ENCODE data around the gene TMEM130.

The TMEM130 gene, protein sequence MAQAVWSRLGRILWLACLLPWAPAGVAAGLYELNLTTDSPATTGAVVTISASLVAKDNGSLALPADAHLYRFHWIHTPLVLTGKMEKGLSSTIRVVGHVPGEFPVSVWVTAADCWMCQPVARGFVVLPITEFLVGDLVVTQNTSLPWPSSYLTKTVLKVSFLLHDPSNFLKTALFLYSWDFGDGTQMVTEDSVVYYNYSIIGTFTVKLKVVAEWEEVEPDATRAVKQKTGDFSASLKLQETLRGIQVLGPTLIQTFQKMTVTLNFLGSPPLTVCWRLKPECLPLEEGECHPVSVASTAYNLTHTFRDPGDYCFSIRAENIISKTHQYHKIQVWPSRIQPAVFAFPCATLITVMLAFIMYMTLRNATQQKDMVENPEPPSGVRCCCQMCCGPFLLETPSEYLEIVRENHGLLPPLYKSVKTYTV

DNA sequence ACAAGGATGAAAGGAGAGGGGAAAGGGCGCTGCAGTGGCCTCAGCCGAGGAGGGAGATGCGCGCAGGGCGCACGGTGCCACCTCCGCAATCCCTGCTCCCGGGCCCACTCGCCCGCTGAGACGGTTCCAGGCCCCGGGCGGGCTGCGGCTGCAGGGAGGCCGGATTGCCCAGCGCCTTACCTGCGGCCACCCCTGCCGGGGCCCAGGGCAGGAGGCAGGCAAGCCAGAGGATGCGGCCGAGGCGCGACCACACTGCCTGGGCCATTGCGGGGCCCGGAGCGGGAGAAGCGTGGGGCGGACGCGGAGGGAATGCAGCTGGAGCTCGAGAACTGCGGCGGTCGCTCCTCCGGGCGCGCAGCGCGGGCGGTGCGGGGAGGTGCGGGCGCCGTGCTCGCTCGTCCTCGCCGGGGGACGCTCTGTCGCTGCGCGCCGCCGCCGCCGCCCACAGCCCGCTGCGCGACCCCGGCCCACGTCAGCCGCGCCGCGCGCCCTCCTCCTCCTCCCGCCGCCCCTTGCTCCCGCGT, at the start of gene TMEM130:
Gene TMEM130 (minus strand): TSS at position 418 of the 524 bp plus-strand sequence. CDS start 153 bp downstream, at position 265.
- DNase-seq: no peak

DNA sequence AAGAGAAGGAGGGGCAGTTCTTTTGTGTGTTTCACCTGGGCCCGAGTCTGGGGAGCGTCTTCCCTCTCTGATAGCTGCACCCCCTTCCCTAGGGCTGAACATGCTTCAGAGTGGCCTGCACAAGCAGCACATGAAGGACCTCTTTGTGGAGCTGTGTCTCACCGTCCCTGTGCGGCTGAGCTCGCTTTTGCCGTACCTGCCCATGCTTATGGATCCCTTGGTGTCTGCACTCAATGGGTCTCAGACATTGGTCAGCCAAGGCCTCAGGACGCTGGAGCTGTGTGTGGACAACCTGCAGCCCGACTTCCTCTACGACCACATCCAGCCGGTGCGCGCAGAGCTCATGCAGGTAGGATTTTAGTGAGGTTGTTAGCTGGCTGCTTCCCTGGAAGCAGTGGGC, 47.5 kb upstream of the TMEM130 start:
- DNase-seq: no peak

DNA sequence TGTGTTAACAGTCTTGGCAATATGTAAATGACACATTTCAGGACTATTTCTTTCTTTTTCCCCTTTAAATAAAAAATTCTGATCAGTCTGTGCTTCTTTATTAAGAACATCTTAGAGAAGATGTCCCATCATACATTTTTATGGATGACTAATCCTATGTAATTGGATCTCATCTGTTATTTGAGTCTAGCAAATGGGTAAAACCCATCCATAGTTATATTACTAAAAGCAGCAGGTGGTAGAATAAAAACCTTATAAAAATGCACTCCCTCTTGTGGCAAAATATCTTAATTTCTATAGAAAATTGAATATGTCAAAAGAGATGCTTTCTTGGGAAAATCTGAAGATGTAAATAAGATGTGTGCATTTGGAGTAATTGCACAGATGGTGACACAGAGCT, 43.8 kb upstream of the TMEM130 start:
- DNase-seq: no peak

DNA sequence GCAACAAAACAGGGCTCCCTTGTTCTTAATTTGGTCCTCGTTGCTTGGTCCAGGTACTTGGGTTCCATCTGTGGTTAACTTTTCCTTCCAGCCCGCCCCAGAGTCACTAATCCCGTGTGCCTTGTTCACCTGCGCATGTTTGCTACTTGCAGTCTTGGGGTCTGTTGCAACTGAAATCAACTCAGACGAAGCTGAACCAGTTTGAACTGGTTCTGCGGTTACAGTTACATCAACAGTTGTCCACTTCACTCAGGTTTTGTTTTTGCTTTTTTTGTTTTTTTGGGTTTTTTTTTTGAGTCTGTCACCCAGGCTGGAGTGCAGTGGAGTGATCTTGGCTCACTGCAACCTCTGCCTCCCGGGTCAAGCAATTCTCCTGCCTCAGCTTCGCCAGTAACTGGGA, 43.2 kb upstream of the TMEM130 start:
- no peak for DNase-seq

DNA sequence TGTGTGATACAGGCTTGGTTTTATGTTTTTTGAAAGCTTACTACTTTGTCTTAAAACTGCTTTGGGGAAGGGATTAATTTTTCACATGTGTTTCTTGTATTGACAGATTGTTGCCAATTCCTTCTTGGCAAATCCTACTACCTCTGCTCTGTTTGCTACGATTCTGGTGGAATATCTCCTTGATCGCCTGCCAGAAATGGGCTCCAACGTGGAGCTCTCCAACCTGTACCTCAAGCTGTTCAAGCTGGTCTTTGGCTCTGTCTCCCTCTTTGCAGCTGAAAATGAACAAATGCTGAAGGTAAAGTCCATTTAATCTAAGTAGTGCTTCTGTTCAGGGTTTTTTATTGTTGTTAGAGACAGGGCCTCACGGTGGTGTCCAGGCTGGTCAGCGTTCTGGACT, 42.1 kb upstream of the TMEM130 start:
- DNase-seq: no peak

DNA sequence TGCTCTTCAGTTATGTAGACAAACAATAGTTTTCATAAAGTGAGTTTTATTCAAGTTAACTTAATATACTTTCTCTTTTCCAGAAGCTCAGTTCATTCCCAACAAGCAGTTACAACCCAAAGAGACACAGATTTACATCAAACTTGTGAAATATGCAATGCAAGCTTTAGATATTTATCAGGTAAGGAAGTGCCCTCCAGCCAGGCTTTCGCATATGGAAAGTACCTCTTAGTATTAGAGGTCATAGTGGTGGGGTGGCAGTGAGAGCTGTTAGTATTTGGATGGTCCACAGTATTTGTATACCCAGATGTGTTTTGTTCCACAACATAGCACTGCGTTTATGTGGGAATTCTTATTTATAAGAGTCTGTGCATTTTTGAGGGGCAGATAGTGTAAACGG, 40.6 kb upstream of the TMEM130 start:
- no peak for DNase-seq

DNA sequence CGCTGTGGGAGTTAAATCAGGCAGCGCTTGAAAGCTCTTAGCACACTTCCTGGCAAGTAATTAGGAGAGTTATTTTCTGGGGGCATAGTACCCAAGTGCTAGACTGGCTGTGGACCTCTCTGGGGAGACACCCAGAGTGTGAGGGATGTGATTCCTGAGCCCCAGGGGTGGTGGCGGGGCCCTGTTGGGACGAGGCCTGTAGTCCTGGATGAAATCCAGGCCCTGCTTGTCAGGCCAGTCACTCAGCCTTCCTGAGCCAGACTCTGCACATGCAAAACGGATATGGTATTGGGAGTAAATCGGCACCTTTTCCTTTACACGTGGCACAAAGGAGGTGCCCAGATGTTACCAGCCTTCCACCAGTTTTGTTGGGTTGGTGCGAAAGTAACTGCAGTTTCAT, 39.7 kb upstream of the TMEM130 start:
- DNase-seq: no peak

DNA sequence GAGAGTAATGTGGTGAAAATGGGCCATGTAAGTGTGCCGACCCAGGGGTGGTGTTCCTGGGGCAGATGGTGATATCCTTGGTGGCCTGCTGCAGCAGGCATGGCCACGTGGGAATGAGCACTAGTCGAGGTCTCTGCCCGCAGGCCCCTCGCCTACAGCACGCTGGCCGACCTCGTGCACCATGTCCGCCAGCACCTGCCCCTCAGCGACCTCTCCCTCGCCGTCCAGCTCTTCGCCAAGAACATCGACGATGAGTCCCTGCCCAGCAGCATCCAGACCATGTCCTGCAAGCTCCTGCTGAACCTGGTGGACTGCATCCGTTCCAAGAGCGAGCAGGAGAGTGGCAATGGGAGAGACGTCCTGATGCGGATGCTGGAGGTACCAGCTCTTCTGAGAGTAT, 38.8 kb upstream of the TMEM130 start:
- no peak for DNase-seq

DNA sequence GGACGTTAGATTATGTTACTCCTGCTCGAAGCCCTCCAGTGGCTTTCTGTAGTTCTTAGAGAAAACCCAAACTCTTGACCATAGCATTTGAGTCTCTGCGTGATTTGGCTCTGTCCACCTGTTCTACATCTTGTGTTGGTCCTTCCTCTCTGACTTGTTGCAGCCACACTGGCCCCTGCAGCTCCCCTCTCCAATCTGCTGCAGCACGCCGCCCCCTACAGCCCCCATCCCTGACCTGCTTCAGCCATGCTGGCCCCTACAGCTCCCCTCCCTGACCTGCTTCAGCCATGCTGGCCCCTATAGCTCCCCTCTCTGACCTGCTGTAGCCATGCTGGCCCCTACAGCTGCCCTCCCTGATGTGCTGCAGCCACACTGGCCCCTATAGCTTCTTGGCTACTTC, 37.8 kb upstream of the TMEM130 start:
- no peak for DNase-seq

DNA sequence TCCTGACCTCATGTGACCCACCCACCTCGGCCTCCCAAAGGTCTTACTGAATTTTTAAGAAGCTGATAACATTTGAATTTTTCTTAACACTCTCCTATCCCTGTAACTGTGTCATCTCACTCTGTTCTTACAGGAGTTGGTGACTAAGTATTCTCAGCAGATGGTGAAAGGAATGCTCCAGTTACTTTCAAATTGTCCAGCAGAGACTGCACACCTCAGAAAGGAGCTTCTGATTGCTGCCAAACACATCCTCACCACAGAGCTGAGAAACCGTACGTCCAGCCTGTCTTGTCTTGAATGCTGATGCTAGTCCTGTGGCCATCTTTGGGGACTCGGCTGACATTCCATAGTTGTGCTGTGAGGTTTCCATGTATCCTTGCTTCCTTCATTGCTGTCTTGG, 33.4 kb upstream of the TMEM130 start:
- no peak for DNase-seq

DNA sequence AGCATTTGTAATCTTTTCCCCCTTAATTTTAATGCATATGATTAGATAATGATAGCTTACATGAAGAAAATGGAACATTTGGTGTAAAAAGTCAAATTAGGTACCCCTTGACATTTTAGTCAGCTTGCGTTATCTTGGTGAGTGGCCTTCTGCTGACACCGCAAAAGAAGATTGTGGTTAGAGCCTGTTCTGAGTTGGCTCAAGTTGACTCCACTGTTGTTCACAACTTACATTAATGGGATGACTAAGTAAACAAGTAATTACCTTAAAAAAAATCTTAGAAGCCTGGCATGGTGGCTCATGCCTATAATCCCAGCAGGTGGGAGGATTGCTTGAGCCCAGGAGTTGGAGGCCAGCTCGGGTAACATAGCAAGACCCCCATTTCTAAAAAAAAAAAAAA, 32.7 kb upstream of the TMEM130 start:
- no peak for DNase-seq

DNA sequence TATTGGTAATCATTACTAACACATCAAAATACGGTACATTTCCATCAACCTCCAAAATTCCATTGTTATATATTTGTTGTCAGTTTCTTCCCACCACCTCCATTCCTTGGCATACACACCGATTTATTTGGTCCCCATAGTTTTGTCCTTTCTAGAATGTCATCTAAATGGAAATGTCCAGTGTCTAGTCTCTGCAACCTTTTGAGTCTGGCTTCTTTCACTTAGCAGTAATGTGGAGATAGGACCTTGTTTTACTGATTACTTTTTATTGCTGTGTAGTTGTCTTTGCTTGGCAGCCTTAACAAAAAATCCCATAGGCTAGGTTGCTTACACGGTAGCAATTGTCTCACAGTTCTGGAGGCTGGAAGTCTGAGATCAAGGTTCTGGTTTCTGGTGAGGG, 31.0 kb upstream of the TMEM130 start:
- no peak for DNase-seq

DNA sequence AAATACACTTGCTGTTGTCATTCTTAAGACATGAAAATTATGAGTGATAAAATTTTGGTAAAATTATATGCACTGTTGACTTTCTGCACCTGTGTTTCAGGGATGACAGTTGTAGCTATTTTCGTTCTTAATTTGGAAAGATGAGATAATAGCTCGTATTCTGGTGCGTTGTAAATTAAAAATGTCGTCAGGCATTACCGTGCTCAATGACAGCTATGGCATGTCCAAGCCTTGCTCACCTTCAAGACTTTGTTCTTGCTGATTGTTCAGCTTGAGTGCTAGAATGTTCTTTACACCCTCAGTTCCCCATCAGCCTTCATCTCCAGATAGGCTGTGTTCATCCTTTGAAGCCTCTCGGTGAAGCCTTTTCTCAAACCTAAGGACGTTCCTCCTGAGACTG, 30.0 kb upstream of the TMEM130 start:
- DNase-seq: no peak

DNA sequence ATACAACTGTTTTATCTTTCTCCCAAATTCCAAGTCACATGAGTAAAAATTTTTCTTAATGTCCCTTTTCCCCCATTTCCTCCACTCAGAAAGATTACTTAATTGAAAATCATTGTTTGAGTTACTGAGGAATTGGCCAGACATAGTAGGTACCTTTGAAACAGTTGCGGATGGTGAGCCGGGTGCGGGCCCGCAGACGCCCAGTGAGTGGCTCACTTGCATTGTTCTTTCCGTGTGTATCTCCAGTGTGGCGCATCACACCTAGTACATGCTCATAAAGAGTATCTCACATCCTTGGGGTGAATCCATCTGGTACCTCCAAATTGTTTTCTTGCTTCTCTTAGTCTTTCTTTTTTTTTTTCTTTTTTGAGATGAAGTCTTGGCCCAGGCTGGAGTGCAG, 22.8 kb upstream of the TMEM130 start:
- DNase-seq: no peak

DNA sequence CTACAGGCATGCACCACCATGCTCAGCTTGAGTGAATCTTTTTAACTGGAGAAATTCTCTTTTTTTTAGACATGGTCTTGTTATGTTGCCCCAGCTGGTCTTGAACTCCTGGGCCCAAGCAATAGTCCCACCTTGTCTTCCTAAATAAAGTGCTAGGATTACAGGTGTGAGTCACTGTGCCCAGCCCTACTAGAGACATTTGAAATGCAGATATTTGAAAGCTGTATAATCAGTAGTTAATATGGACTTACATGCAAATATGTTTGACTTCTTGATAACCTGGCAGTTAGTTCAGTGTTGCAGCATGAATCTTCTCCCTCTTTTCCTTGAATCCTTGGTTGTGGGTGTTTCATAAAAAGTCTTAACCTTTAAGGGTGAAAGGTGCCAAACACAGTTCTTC, 17.2 kb upstream of the TMEM130 start:
- no peak for DNase-seq

DNA sequence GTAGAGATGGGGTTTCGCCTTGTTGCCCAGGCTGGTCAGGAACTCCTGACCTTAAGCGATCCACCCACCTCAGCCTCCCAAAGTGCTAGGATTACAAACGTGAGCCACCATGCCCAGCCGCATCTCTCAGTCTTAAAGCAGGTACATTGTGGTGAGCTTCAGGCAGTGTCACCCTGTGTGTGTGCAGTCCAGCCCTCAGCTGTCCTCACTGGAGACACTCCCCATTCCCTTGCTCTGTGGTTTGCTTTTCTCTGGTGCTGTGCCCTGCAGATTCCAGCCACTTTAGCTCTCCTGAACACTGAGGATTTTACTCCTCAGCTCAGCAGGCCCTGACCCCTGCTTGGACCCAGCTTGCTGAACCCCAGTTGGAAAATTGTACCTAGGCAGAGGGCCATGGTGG, 14.6 kb upstream of the TMEM130 start:
- DNase-seq: no peak

DNA sequence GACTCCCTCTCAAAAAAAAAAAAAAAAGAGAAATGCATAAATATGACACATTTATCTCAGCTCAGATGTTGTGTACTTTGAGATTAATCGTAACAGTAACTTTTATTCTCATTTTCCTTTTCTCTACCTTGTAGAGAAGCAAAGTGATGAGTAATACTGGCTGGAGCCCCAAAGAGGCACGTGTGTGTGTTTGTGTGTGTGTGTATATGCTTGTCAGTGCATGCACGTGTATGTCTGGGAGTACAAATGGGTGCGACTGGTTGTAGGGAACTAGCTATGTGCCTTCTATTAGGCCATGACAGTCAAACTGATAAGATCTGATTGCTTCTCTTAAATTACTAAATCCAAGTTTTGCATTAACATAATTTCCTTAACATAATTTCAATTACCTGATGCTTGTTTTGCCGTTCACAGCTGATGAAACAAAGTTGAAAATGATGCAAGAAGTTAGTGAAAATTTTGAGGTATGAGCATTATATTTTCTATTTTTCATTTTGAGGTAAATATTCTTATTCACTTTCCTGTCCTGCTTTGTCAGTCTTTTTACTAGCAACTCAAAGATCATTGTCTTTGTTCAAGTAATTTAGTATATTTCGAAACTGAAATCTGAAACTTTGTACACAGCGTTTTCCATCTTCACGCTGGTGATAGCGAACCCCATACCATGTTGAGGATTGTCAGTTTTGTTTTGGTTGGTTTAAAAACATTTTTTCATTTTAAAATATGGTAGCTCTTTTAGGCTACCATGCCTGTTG, 11.9 kb upstream of the TMEM130 start:
- no peak for DNase-seq

DNA sequence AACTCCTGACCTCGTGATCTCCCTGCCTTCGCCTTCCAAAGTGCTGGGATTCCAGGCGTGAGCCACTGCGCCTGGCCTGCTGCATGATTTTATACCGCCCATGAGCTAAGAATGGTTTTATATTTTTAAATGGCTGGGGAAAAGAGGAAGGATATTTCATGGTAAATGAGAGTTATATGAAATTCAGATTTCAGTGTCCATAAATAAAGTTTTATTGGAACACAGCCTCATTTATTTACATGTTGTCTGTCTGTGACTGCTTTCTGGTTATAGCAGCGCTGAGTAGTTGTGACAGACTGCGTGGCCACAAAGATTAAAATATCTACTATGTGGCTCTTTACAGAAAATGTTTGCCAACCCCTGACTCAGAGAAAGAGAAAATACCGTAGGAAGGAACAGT, 10.7 kb upstream of the TMEM130 start:
- no peak for DNase-seq

DNA sequence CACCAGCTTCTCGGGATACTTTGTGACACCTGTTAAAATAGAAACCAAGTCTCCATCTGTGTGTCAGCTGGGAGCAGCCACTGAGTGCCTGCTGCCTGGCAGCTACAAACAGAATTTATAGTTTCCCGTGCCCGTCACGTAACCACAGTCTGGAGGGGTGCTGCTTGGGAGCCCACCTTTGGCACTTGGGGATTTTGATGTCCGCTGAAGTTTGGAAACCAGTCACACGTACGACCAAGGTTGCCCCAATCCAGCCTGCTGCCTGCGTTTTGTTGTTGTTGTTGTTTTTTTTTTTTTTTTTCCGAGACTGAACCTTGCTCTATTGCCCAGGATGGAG, 10.1 kb upstream of the TMEM130 start:
- DNase-seq: no peak

DNA sequence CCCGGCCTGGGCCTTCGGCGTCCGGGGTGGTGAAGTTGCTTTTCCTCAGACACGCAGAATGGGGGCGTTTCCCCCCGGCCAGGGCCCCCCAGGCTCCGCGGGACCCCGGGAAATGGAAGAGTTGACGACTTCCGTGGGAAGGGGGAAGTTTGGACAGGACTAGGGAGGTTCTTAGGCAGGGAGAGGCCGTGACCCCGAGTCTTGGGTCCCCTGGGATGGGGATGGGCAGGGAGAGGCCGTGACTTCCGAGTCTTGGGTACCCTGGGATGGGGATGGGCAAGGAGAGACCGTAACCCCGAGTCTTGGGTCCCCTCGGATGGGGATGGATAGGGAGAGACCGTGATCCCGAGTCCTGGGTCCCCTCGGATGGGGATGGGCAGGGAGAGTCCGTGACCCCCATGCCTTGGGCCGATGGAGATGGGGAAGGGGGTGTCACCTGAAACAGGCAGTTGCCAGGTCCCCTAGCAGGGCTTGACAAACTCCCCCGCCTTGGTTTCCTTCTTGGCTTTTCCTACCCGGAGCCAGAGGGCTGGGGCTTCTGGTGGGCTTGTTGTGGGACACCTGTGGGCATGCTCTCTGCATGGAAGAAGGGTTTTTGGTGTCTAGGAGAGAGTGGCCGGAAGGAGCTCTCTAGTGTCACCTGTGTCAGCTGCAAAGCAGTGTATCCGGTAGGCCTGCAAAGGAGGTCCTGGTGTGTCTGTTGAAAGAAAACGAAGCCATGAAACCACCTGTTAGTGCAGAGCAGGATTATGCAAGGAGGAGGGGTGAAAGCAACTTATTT, 9.6 kb upstream of the TMEM130 start:
- DNase-seq: peak; percentile 85

DNA sequence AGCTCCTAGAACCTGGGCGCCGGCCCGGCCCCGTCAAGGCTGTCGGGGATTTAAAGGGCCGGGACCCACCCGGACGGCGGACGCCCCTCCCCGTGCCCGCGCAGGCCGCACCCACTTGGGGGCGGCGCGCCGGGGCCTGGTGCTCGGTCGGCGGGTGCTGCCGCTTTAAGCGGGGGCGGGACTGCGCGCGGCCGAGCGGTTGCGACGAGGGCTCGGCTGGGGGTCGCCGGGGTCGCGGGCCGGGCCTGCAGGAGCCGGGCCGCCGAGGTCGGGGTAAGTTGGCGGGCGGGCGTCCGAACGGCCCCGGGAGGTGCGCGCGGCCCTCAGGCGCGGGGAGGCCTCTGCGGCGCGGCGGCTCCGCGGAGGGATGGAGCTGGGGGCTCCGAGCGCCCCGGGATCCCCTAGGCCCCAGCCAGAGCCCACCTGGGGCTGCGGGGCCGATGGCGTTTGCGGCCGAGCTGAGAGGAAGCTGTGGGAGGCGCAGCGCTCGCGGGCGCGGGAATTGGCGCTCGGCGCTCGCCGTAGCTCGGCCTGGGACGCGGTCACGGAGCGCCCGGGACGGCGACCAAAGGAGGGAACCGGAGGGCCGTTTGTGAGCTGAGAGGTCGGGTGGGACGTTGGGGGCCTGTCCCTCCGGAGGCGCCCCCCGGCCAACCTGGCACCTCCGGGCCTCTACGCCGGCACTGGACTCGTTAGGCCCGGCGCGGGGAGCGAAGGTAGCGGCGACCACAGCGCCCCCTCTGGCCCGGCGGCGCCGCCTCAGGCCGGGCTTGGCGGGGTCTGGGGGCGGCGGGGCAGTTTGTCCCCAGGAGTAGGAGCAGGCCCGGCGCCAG, 8.8 kb upstream of the TMEM130 start, which contains the start of gene TRRAP:
Gene TRRAP (plus strand): TSS at position 168 of the 833 bp plus-strand sequence. CDS start 2,619 bp downstream, outside the sequence.
- peak; percentile 81 for DNase-seq

DNA sequence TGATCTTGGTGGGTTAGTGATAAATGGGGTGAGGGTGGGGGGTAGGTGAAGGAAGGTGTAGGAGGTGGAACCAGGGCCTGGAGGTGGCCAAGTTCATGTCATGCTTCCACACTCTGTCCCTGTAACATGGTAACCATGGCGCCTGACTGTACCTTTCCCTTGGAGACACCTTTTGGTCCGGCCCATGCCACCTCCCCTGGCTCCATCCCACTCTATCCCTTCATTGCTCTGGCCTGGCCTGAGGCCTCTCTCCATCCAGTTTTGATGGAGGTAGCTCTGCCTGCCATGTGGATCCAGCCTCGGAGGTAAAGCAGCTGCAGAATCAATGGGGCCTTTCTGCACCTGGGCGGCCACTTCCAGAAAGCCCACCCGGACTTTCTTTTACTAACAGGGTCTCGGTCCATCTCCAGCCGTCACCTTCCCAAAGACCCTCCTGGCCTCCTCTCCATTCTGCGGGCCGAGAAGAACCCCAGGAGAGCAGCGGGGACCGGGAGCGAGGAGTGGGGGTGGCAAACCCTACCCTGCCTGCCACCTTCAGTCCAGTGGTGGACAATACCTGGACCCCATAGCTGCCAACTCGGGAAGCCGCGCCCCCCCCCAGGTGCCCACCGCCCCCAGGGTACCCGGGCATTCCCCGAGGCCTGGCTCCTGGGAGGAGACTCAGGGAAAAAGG, 8.0 kb upstream of the TMEM130 start:
- DNase-seq: no peak
